Activated CD4-positive, alpha-beta memory T cell treated with anti-CD3 and anti-CD28 coated beads for 36 hours (primary cell): ENCODE measurements around the gene TLNRD1. TPM values are rescaled to one million over a fixed set of nuclear protein-coding genes. Genes with fewer than 3 reads are reported as not detected.

ENCODE experiments used
- CTCF ChIA-PET: fragments of 350-600 bp; sonication (Branson Sonifier 250); formaldehyde crosslinking; loops from one replicate; lab custom pipeline; 2021; ENCODE audit warnings: antibody characterized with exemption, inconsistent platforms; lab: Charles Lee
- POLR2A ChIA-PET: fragments of 350-600 bp; sonication (Branson Sonifier 250); formaldehyde crosslinking; loops from one replicate; lab custom pipeline; 2021; ENCODE audit warnings: antibody characterized with exemption; lab: Charles Lee
- DNase-seq: peaks from one replicate; pipeline ENCODE4 v3.0.0-alpha.2; 2020
- H3K27ac Mint-ChIP-seq: one replicate; pipeline ENCODE4 v1.8.0; 2021; ENCODE audit warnings: mixed read lengths
- H3K27me3 Mint-ChIP-seq: one replicate; pipeline ENCODE4 v1.8.0; 2021; ENCODE audit warnings: mixed read lengths
- H3K36me3 Mint-ChIP-seq: one replicate; pipeline ENCODE4 v1.8.0; 2021; ENCODE audit warnings: mixed read lengths
- H3K4me1 Mint-ChIP-seq: one replicate; pipeline ENCODE4 v1.8.0; 2021; ENCODE audit warnings: low read depth, mixed read lengths
- H3K4me3 Mint-ChIP-seq: one replicate; pipeline ENCODE4 v1.8.0; 2021; ENCODE audit warnings: mild to moderate bottlenecking, mixed read lengths
- H3K9me3 Mint-ChIP-seq: one replicate; pipeline ENCODE4 v1.8.0; 2021; ENCODE audit warnings: mixed read lengths
- intact Hi-C: fragments of 100-400 bp; cut with micrococcal nuclease; formaldehyde crosslinking; loops from one replicate; pipeline ENCODE4 v1.15.1; 2023
- total RNA-seq, 2 experiments: library from RNA; stranded (reverse); gene quantifications; one replicate each; pipeline ENCODE4 v1.2.3, GENCODE V29; 2021

TLNRD1 gene
- total RNA-seq, 2 experiments from 2014 or later = 23.5 to 25.4 TPM

DNA sequence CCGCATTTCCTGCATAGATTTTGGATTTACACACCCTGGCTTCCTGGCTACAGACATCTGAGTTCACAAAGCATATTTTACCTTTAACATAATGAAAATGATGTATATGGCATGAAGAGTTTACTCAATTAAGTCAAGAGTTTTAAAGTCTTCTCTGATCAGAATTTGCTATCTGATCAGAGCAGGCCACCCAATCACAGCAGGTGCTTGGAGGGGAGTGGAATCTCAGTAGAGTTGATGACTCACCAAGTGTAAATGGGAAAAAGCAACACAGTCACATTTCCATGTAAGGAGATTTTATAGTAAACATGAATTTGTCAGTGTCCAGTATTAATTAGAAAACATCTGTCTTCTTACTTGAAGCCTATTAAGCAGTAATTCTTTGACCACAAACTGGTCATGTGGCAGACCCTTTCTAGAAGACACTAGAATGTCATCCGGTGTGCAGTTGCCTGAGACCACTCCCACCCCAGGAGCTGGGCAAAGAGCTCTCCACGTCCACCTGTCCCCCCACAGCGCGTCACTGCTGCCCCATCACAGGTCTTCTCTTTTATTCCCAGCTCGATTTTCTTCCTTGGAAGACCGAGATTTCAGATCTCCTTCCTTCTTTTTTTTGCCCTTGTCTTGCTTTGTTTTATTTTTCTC is 21.9 kb upstream of the TLNRD1 start:
- H3K9me3 Mint-ChIP-seq = no peaks in the 10 kb centered on the region
- peaks cover 48% of the 10 kb centered on the region for H3K4me1 Mint-ChIP-seq
- no peaks in the 10 kb centered on the region for H3K27me3 Mint-ChIP-seq
- CTCF ChIA-PET = interaction anchor here (0.9 to 2.1 kb wide), 4 partner anchors 8 to 287 kb away, joined by 3 to 28 read pairs (median 7); no protein-coding TSS in a partner anchor
- intact Hi-C loops = loop anchor here (10.0 kb wide), 1 partner anchor 394 kb away; no protein-coding TSS in a partner anchor
- H3K4me3 Mint-ChIP-seq = no peak overlapping the region
- H3K36me3 Mint-ChIP-seq = peaks cover 39% of the 10 kb centered on the region
- no peak for DNase-seq
- POLR2A ChIA-PET = no interaction called here
- peak overlapping the region; percentile 8 for H3K27ac Mint-ChIP-seq

GRCh38 chr15:80979538-80980200 is 21.1 kb upstream of the TLNRD1 start:
- no peaks in the 10 kb centered on the region for H3K27me3 Mint-ChIP-seq
- no peak overlapping the region for H3K4me3 Mint-ChIP-seq
- ChIA-PET POLR2A (no interaction called here), CTCF (interaction anchor here (0.9 to 2.1 kb wide), 4 partner anchors 9 to 286 kb away, joined by 3 to 28 read pairs (median 7); no protein-coding TSS in a partner anchor)
- H3K9me3 Mint-ChIP-seq = no peaks in the 10 kb centered on the region
- intact Hi-C loops = loop anchor here (5.0 to 10.0 kb wide), 2 partner anchors 282 to 395 kb away; partner anchors contain the start of gene ABHD17C
- H3K4me1 Mint-ChIP-seq = peaks cover 54% of the 10 kb centered on the region
- peaks cover 35% of the 10 kb centered on the region for H3K36me3 Mint-ChIP-seq
- no peak for DNase-seq
- no peak overlapping the region for H3K27ac Mint-ChIP-seq

DNA sequence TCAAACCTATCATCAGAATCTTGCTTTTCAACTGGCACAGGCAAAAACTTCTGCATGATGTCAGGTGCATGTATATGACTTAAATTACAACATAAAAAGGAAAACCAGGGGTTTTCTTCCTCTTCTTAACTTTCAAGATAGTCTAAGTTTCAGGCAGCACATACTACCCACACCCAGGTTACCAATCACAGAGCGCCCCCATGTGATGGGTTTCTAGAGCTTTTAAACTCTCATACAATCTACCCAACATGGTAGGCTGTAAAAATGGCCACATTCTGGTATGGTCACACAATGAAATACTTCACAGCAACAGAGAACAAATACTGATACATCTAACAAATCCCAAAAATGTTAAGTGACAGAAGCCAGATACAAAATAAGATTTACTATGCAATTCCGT is 18.5 kb upstream of the TLNRD1 start:
- Mint-ChIP-seq H3K9me3 (no peaks in the 10 kb centered on the region), H3K4me1 (peaks cover 64% of the 10 kb centered on the region), H3K27me3 (no peaks in the 10 kb centered on the region), H3K36me3 (peaks cover 35% of the 10 kb centered on the region), H3K4me3 (no peak overlapping the region), H3K27ac (no peak overlapping the region)
- intact Hi-C loops = loop anchor here (5.0 kb wide), 1 partner anchor 285 kb away; the partner anchor contains the start of gene ABHD17C
- DNase-seq = no peak
- ChIA-PET POLR2A (no interaction called here), CTCF (interaction anchor here (1.1 kb wide), 1 partner anchor 12 kb away, joined by 3 read pairs; no protein-coding TSS in a partner anchor)

GRCh38 chr15:80982839-80983238 is 17.9 kb upstream of the TLNRD1 start:
- Mint-ChIP-seq H3K9me3 (no peaks in the 10 kb centered on the region), H3K27ac (no peak overlapping the region), H3K4me1 (peaks cover 63% of the 10 kb centered on the region), H3K36me3 (peaks cover 33% of the 10 kb centered on the region), H3K27me3 (no peaks in the 10 kb centered on the region), H3K4me3 (no peak overlapping the region)
- ChIA-PET CTCF (interaction anchor here (1.0 to 1.1 kb wide), 2 partner anchors 13 to 283 kb away, joined by 3 to 4 read pairs; no protein-coding TSS in a partner anchor), POLR2A (no interaction called here)
- no peak for DNase-seq
- intact Hi-C loops = loop anchor here (5.0 kb wide), 1 partner anchor 286 kb away; the partner anchor contains the start of gene ABHD17C

- peaks cover 30% of the 10 kb centered on the region for H3K36me3 Mint-ChIP-seq
- intact Hi-C loops = loop anchor here (5.0 kb wide), 2 partner anchors 37 to 288 kb away; partner anchors contain the start of gene ABHD17C
- no peak overlapping the region for H3K4me3 Mint-ChIP-seq
- ChIA-PET POLR2A (interaction anchor here (0.6 kb wide), 1 partner anchor 358 kb away, joined by 3 read pairs; no protein-coding TSS in a partner anchor), CTCF (interaction anchor here (0.6 to 4.7 kb wide), 2 partner anchors 282 to 417 kb away, joined by 3 to 25 read pairs; no protein-coding TSS in a partner anchor)
- DNase-seq = no peak
- H3K9me3 Mint-ChIP-seq = no peaks in the 10 kb centered on the region
- peaks cover 54% of the 10 kb centered on the region for H3K4me1 Mint-ChIP-seq
- H3K27ac Mint-ChIP-seq = peak overlapping the region; percentile 11
- no peaks in the 10 kb centered on the region for H3K27me3 Mint-ChIP-seq
These were observed 15.9 kb upstream of the TLNRD1 start for GRCh38 chr15:80984856-80985255.

- CTCF ChIA-PET = interaction anchor here (1.0 to 4.7 kb wide), 3 partner anchors 17 to 280 kb away, joined by 4 to 25 read pairs (median 21); no protein-coding TSS in a partner anchor
- intact Hi-C loops = loop anchor here (5.0 kb wide), 1 partner anchor 36 kb away; no protein-coding TSS in a partner anchor
These were observed 14.7 kb upstream of the TLNRD1 start for GRCh38 chr15:80985981-80986380.

GRCh38 chr15:80986487-80986886 is 14.2 kb upstream of the TLNRD1 start:
- CTCF ChIA-PET = interaction anchor here (0.5 to 4.7 kb wide), 4 partner anchors 17 to 280 kb away, joined by 3 to 25 read pairs (median 12); no protein-coding TSS in a partner anchor

More at GRCh38 chr15:80985981-80986380, 14.7 kb upstream of the TLNRD1 start:
- no peak overlapping the region for H3K4me3 Mint-ChIP-seq
- peaks cover 23% of the 10 kb centered on the region for H3K36me3 Mint-ChIP-seq
- H3K27me3 Mint-ChIP-seq = no peaks in the 10 kb centered on the region
- no peak overlapping the region for H3K27ac Mint-ChIP-seq
- H3K4me1 Mint-ChIP-seq = peaks cover 61% of the 10 kb centered on the region
- no peaks in the 10 kb centered on the region for H3K9me3 Mint-ChIP-seq
- POLR2A ChIA-PET = no interaction called here
- DNase-seq = no peak

GRCh38 chr15:80988148-80988796 is 12.5 kb upstream of the TLNRD1 start:
- intact Hi-C loops = loop anchor here (5.0 kb wide), 1 partner anchor 34 kb away; no protein-coding TSS in a partner anchor
- Mint-ChIP-seq H3K9me3 (no peaks in the 10 kb centered on the region), H3K4me1 (peaks cover 61% of the 10 kb centered on the region), H3K27me3 (no peaks in the 10 kb centered on the region), H3K36me3 (peaks cover 15% of the 10 kb centered on the region), H3K27ac (peak overlapping the region; percentile 93), H3K4me3 (peak overlapping the region; percentile 98)
- no peak for DNase-seq
- POLR2A ChIA-PET = interaction anchor here (1.0 kb wide), 1 partner anchor 13 kb away, joined by 4 read pairs; no protein-coding TSS in a partner anchor
- CTCF ChIA-PET = interaction anchor here (0.9 to 4.7 kb wide), 7 partner anchors 11 to 278 kb away, joined by 3 to 25 read pairs (median 4); no protein-coding TSS in a partner anchor

More at GRCh38 chr15:80986487-80986886, 14.2 kb upstream of the TLNRD1 start:
- intact Hi-C loops = loop anchor here (5.0 kb wide), 1 partner anchor 36 kb away; no protein-coding TSS in a partner anchor
- Mint-ChIP-seq H3K27me3 (no peaks in the 10 kb centered on the region), H3K9me3 (no peaks in the 10 kb centered on the region), H3K4me3 (no peak overlapping the region), H3K4me1 (peaks cover 66% of the 10 kb centered on the region), H3K36me3 (peaks cover 23% of the 10 kb centered on the region), H3K27ac (no peak overlapping the region)
- DNase-seq = no peak
- POLR2A ChIA-PET = no interaction called here

GRCh38 chr15:80989081-80989517 is 11.6 kb upstream of the TLNRD1 start:
- Mint-ChIP-seq H3K27me3 (no peaks in the 10 kb centered on the region), H3K36me3 (peaks cover 15% of the 10 kb centered on the region), H3K9me3 (no peaks in the 10 kb centered on the region), H3K4me1 (peaks cover 58% of the 10 kb centered on the region), H3K27ac (peak overlapping the region; percentile 93), H3K4me3 (peak overlapping the region; percentile 98)
- intact Hi-C loops = loop anchor here (1.0 to 5.0 kb wide), 2 partner anchors 11 to 33 kb away; partner anchors contain the start of gene TLNRD1
- no peak for DNase-seq
- POLR2A ChIA-PET = interaction anchor here (1.0 kb wide), 1 partner anchor 12 kb away, joined by 4 read pairs; no protein-coding TSS in a partner anchor
- CTCF ChIA-PET = interaction anchor here (1.3 to 4.7 kb wide), 3 partner anchors 14 to 277 kb away, joined by 3 to 25 read pairs (median 21); no protein-coding TSS in a partner anchor

DNA sequence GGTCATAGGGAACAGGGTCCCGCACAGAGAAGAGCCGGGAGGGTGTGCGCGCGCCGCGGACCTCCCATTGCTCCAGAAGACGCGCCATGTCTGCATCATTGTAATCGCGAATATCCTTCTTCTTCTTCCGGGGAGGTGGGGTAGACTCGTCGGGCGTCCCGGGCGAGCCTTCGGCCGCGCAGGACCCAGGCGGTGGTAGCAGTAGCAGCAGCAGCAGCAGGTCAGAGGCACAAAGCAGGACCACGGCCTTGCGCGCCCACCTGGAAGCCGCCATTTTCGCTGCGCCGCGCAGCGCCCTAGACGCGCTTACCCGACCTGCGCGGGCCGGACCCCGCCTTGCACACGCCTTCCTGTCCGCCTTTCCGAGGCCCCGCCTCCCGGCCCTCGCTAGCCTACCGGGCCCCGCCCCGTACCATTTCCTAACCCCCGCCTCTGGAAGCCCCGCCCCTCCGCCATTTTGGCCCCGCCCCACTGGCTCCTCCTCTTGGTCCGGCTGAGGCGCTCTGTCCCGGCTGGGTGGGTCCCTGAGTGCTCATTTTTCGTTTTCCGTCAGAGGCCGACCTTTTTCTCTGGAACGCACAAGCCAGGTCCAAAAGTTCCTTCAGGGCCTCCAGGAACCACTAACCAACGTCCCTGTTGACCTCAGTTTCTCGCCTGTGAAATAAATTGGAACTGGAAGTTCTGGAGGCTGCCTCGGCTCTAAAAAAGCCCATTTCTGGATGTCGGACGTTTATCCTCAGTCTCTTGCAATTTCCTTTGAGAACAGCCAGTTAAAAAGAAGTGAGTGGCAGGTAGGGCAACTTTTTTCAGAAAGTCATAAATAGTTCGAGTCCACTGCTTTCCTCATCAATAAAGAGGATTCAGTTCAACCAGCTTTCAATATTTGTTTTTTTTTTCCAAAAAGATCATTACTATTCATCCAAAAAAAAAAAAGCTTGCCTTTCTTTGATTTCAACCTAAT is 10.9 kb upstream of the TLNRD1 start, which contains the start of gene MESD:
Gene MESD, minus strand, starts transcription at position 302 of the 961 bp plus-strand sequence. Its CDS starts 28 bp downstream, at position 274.
- peaks cover 51% of the 10 kb centered on the region for H3K4me1 Mint-ChIP-seq

More for the DNA sequence above, 10.9 kb upstream of the TLNRD1 start, which contains the start of gene MESD:
- ChIA-PET CTCF (interaction anchor here (1.3 to 4.1 kb wide), 4 partner anchors 10 to 277 kb away, joined by 3 to 27 read pairs (median 12); no protein-coding TSS in a partner anchor), POLR2A (interaction anchor here (0.5 to 1.6 kb wide), 3 partner anchors 12 to 739 kb away, joined by 3 to 12 read pairs (median 4); no protein-coding TSS in a partner anchor)
- H3K27ac Mint-ChIP-seq = peak within 1 kb of the TSS; percentile 93
- intact Hi-C loops = loop anchor here (1.0 to 5.0 kb wide), 3 partner anchors 11 to 43 kb away; partner anchors contain the start of gene TLNRD1
- no peaks in the 10 kb centered on the region for H3K9me3 Mint-ChIP-seq
- H3K36me3 Mint-ChIP-seq = peaks cover 15% of the 10 kb centered on the region
- H3K27me3 Mint-ChIP-seq = no peaks in the 10 kb centered on the region
- peak within 1 kb of the TSS; percentile 98 for H3K4me3 Mint-ChIP-seq
- peak; percentile 99 for DNase-seq
